Measurements from ENCODE around the gene MYRIP. TPM values are rescaled to one million over a fixed set of nuclear protein-coding genes. Genes with fewer than 3 reads are reported as not detected.

The MYRIP gene
- total RNA-seq, 1 experiment from 2014 or later = 0.59 TPM

DNA sequence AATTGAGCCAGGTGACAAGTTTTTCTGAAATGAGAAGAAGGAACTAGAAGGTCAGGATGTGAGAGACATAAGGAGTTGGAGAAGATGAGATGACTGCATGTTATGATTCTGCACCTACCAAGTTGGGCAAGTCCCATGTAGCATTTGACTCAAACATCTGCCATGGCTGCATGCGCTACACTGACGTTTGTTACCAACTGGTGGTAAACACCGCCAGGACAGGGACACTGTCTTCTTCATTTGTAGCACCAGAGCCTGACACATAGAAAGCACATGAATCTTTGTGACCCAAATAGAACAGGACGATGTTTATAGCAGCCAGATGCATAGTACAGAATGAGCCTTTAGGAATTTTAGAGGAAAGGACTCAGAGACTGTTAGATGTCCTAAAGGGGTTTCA is 236.7 kb downstream of the MYRIP start:
- intact Hi-C loops (cut with micrococcal nuclease; ENCODE audit: unreplicated experiment) = no loop called here

DNA sequence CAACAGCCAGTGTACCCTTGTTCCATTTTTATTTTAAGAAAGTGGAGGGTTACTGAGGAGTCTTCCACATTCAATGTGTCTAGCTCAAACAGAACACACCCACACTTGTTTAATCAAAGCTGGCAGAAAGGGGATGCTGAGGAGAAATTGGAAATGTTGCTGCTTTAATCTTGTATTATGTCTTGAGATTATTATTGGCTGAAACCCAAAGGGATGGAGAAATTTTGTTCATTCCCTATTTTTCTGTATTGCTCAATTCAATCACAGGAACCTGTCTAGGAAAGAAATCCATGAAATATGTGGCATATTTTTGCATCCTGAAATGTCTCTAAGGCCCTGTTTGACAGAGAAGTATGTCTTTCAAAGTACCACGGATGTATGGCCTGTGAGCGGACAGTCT is 238.0 kb downstream of the MYRIP start:
- no peaks in the 10 kb centered on the region; the same call in 1 of the 2 replicates for H3K27me3 ChIP-seq (replicated peaks; ENCODE audit: control insufficient read depth, insufficient read depth, low read length)
- H3K4me3 ChIP-seq (ENCODE audit: low read depth, low read length) = no peak overlapping the region
- DNase-seq = no peak
- intact Hi-C loops (cut with micrococcal nuclease; ENCODE audit: unreplicated experiment) = no loop called here
- ChIA-PET CTCF (no interaction called here), POLR2A (no interaction called here)
- H3K9me3 Mint-ChIP-seq (ENCODE audit: unreplicated experiment) = peaks cover 9% of the 10 kb centered on the region
- no peaks in the 10 kb centered on the region for H3K36me3 ChIP-seq (ENCODE audit: control insufficient read depth, insufficient read depth, low read length)
- H3K27ac Mint-ChIP-seq (ENCODE audit: unreplicated experiment) = no peak overlapping the region
- no peaks in the 10 kb centered on the region for H3K9me3 ChIP-seq
- no peak overlapping the region for H3K4me3 Mint-ChIP-seq (ENCODE audit: unreplicated experiment)
- peaks cover 2% of the 10 kb centered on the region for H3K27me3 Mint-ChIP-seq (ENCODE audit: insufficient read depth, unreplicated experiment)
- H3K4me1 ChIP-seq = no peaks in the 10 kb centered on the region
- H3K36me3 Mint-ChIP-seq (ENCODE audit: insufficient read depth, unreplicated experiment) = no peaks in the 10 kb centered on the region
- TF ChIP-seq, protein P1, sequence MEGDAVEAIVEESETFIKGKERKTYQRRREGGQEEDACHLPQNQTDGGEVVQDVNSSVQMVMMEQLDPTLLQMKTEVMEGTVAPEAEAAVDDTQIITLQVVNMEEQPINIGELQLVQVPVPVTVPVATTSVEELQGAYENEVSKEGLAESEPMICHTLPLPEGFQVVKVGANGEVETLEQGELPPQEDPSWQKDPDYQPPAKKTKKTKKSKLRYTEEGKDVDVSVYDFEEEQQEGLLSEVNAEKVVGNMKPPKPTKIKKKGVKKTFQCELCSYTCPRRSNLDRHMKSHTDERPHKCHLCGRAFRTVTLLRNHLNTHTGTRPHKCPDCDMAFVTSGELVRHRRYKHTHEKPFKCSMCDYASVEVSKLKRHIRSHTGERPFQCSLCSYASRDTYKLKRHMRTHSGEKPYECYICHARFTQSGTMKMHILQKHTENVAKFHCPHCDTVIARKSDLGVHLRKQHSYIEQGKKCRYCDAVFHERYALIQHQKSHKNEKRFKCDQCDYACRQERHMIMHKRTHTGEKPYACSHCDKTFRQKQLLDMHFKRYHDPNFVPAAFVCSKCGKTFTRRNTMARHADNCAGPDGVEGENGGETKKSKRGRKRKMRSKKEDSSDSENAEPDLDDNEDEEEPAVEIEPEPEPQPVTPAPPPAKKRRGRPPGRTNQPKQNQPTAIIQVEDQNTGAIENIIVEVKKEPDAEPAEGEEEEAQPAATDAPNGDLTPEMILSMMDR (IDR thresholded peaks at IDR 0.05; ENCODE audit: insufficient read depth in 1 of 2, low read depth in 1 of 2, low read length in 1 of 2, severe bottlenecking in 1 of 2, unreplicated experiment in 1 of 2) = no peak
- BruUV-seq (replicated peaks) = no TSS peak
- no peaks in the 10 kb centered on the region for H3K4me1 Mint-ChIP-seq (ENCODE audit: low read depth, unreplicated experiment)

More for the DNA sequence above, 236.7 kb downstream of the MYRIP start:
- Histone ChIP-seq H3K9me3 (no peaks in the 10 kb centered on the region), H3K4me3 (ENCODE audit: low read depth, low read length) (no peak overlapping the region), H3K36me3 (ENCODE audit: control insufficient read depth, insufficient read depth, low read length) (no peaks in the 10 kb centered on the region), H3K27me3 (replicated peaks; ENCODE audit: control insufficient read depth, insufficient read depth, low read length) (no peaks in the 10 kb centered on the region; the same call in 1 of the 2 replicates), H3K4me1 (no peaks in the 10 kb centered on the region)
- H3K27ac Mint-ChIP-seq (ENCODE audit: unreplicated experiment) = no peak overlapping the region
- no TSS peak for BruUV-seq (replicated peaks)
- TF ChIP-seq, protein P1 (IDR thresholded peaks at IDR 0.05; ENCODE audit: insufficient read depth in 1 of 2, low read depth in 1 of 2, low read length in 1 of 2, severe bottlenecking in 1 of 2, unreplicated experiment in 1 of 2) = no peak
- no peak for DNase-seq
- ChIA-PET CTCF (no interaction called here), POLR2A (no interaction called here)
- H3K9me3 Mint-ChIP-seq (ENCODE audit: unreplicated experiment) = peaks cover 9% of the 10 kb centered on the region
- H3K27me3 Mint-ChIP-seq (ENCODE audit: insufficient read depth, unreplicated experiment) = no peaks in the 10 kb centered on the region
- no peaks in the 10 kb centered on the region for H3K4me1 Mint-ChIP-seq (ENCODE audit: low read depth, unreplicated experiment)
- no peak overlapping the region for H3K4me3 Mint-ChIP-seq (ENCODE audit: unreplicated experiment)
- no peaks in the 10 kb centered on the region for H3K36me3 Mint-ChIP-seq (ENCODE audit: insufficient read depth, unreplicated experiment)

DNA sequence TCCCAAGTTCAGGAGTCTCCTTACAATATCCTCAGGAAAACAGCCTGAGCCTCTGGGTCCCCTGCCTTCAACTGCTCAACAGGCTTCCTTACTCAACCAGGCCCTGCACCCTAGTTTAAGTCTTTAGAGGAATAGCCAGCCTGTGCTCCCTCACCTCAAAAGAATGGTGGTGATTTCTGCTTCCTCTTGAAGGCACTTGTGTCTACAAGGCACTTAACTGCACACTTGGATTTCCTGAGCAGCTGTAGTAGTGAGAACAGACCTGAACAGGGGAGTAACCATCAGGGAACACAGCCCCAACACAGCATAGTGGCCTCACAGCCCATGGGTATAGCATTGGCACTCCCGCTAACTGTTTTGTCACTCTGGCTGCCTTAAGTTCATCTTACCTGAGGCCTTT is 244.3 kb downstream of the MYRIP start:
- Histone ChIP-seq H3K4me1 (no peaks in the 10 kb centered on the region), H3K9me3 (no peaks in the 10 kb centered on the region), H3K4me3 (ENCODE audit: low read depth, low read length) (no peak overlapping the region), H3K27me3 (replicated peaks; ENCODE audit: control insufficient read depth, insufficient read depth, low read length) (no peaks in the 10 kb centered on the region), H3K36me3 (ENCODE audit: control insufficient read depth, insufficient read depth, low read length) (no peaks in the 10 kb centered on the region)
- no peak for DNase-seq
- Mint-ChIP-seq H3K27me3 (ENCODE audit: insufficient read depth, unreplicated experiment) (peaks cover 2% of the 10 kb centered on the region), H3K27ac (ENCODE audit: unreplicated experiment) (no peak overlapping the region), H3K4me1 (ENCODE audit: low read depth, unreplicated experiment) (no peaks in the 10 kb centered on the region), H3K36me3 (ENCODE audit: insufficient read depth, unreplicated experiment) (no peaks in the 10 kb centered on the region), H3K9me3 (ENCODE audit: unreplicated experiment) (peaks cover 9% of the 10 kb centered on the region), H3K4me3 (ENCODE audit: unreplicated experiment) (no peak overlapping the region)
- CTCF ChIA-PET = no interaction called here
- intact Hi-C loops (cut with micrococcal nuclease; ENCODE audit: unreplicated experiment) = no loop called here
- POLR2A ChIA-PET = no interaction called here
- TF ChIP-seq, protein P1 (IDR thresholded peaks at IDR 0.05; ENCODE audit: insufficient read depth in 1 of 2, low read depth in 1 of 2, low read length in 1 of 2, severe bottlenecking in 1 of 2, unreplicated experiment in 1 of 2) = no peak
- no TSS peak for BruUV-seq (replicated peaks)
